HCT116 (cell line): ENCODE measurements around the gene ARRDC3. TPM values are rescaled to one million over a fixed set of nuclear protein-coding genes. Genes with fewer than 3 reads are reported as not detected.
A peak's percentile ranks its signal among the peaks of the same experiment; 100 is the strongest.

Source experiments
- ATAC-seq: fragments of 200-7000 bp; cut with Tn5 transposase; 2 replicates; pipeline ENCODE4 v1.9.1; 2020; ENCODE audit warnings: mild to moderate bottlenecking, moderate library complexity
- BruUV-seq: library from RNA; stranded (reverse); fragments of 400-500 nt; replicated peaks from 2 replicates; lab custom pipeline; 2021; lab: Mats Ljungman, UMichigan
- CTCF ChIA-PET: fragments of 300-600 bp; sonication (Branson Sonifier 250); formaldehyde crosslinking; loops from one replicate; lab custom pipeline; 2021; ENCODE audit warnings: antibody characterized with exemption; lab: Charles Lee
- POLR2A ChIA-PET: fragments of 300-600, 350-600 bp; sonication (Branson Sonifier 250); formaldehyde crosslinking; loops from one replicate; lab custom pipeline; 2021; ENCODE audit warnings: antibody characterized with exemption; lab: Charles Lee
- RAD21 ChIA-PET, 2 experiments: fragments of 300-600 bp; sonication (Branson Sonifier 250); formaldehyde crosslinking; loops; one replicate each; lab custom pipeline; 2023; ENCODE audit warnings: low total read pairs in 2 of 2; ENCODE audit not compliant: uncharacterized antibody in 2 of 2, unreplicated experiment in 2 of 2, low non-redundant PET in 1 of 2; lab: Charles Lee
- DNase-seq: peaks from one replicate; pipeline ENCODE4 v3.0.0-alpha.2; 2010; ENCODE audit warnings: low read depth, low spot score
- H2AFZ ChIP-seq: fragments of 200-600 bp; shearing (Covaris generic), sonication (generic); 2 replicates; pipeline ENCODE4 v1.6.1; 2017; ENCODE audit warnings: low read depth, mixed run types, mixed read lengths, antibody characterized with exemption, low read length; ENCODE audit not compliant: poor library complexity, severe bottlenecking
- H3K27ac ChIP-seq: 2 replicates; pipeline ENCODE4 v1.5.1; 2012; ENCODE audit warnings: low read depth, low read length
- H3K27me3 ChIP-seq: fragments of 200-600 bp; sonication (generic); 2 replicates; pipeline ENCODE4 v1.6.1; 2016; ENCODE audit warnings: mixed run types, low read length, mixed read lengths; ENCODE audit not compliant: insufficient read depth
- H3K36me3 ChIP-seq, 2 experiments: fragments of 200-500 bp in 1 of 2; fragments of 200-600 bp in 1 of 2; sonication (Bioruptor generic) in 1 of 2; sonication (generic) in 1 of 2; 2 replicates each; pipeline versions ENCODE4 v1.5.1 to v1.6.1; 2014 to 2016; ENCODE audit warnings: low read length in 2 of 2, inconsistent platforms in 1 of 2, mixed read lengths in 1 of 2, mixed run types in 1 of 2; ENCODE audit not compliant: insufficient read depth in 2 of 2, control insufficient read depth in 1 of 2
- H3K4me1 ChIP-seq, 2 experiments: fragments of 200-600 bp in 1 of 2; sonication (generic) in 1 of 2; 2 replicates each; pipeline versions ENCODE4 v1.5.1 to v1.6.1; 2012 to 2017; ENCODE audit warnings: low read length in 2 of 2, inconsistent platforms in 1 of 2, mild to moderate bottlenecking in 1 of 2, mixed read lengths in 1 of 2, mixed run types in 1 of 2, moderate library complexity in 1 of 2; ENCODE audit not compliant: insufficient read depth in 2 of 2, control insufficient read depth in 1 of 2
- H3K4me2 ChIP-seq: fragments of 200-600 bp; sonication (generic); 2 replicates; pipeline ENCODE4 v1.6.1; 2017; ENCODE audit warnings: mixed run types, low read length, mixed read lengths
- H3K4me3 ChIP-seq, 2 experiments: fragments of 200-600 bp in 1 of 2; sonication (generic) in 1 of 2; replicated peaks in 1 of 2; 2 replicates each; pipeline ENCODE4 v1.5.1; 2011 to 2016; ENCODE audit warnings: low read length in 2 of 2, control low read depth in 1 of 2, low read depth in 1 of 2, mild to moderate bottlenecking in 1 of 2, mixed read lengths in 1 of 2, mixed run types in 1 of 2
- H3K79me2 ChIP-seq: fragments of 200-600 bp; sonication (generic); 2 replicates; pipeline ENCODE4 v1.6.1; 2017; ENCODE audit warnings: mild to moderate bottlenecking, mixed run types, low read length, moderate library complexity, mixed read lengths; ENCODE audit not compliant: insufficient read depth
- H3K9ac ChIP-seq: fragments of 200-600 bp; sonication (generic); 2 replicates; pipeline ENCODE4 v1.6.1; 2016; ENCODE audit warnings: low read length, mixed read lengths
- H3K9me2 ChIP-seq: fragments of 200-600 bp; sonication (generic), shearing (Covaris generic); 2 replicates; pipeline ENCODE4 v1.6.1; 2017; ENCODE audit warnings: mixed run types, mild to moderate bottlenecking, moderate library complexity; ENCODE audit not compliant: insufficient read depth
- H3K9me3 ChIP-seq, 2 experiments: fragments of 200-500 bp in 1 of 2; fragments of 200-600 bp in 1 of 2; sonication (Bioruptor generic) in 1 of 2; sonication (generic) in 1 of 2; 2 replicates each; pipeline ENCODE4 v1.6.1; 2014 to 2017; ENCODE audit warnings: low read length in 2 of 2, mixed read lengths in 2 of 2, inconsistent platforms in 1 of 2, low read depth in 1 of 2, mild to moderate bottlenecking in 1 of 2, mixed run types in 1 of 2, moderate library complexity in 1 of 2; ENCODE audit not compliant: control insufficient read depth in 1 of 2, insufficient read depth in 1 of 2
- H4K20me1 ChIP-seq: fragments of 200-600 bp; sonication (generic), shearing (Covaris generic); 2 replicates; pipeline ENCODE4 v1.6.1; 2017; ENCODE audit warnings: mixed run types, mild to moderate bottlenecking, moderate library complexity; ENCODE audit not compliant: insufficient read depth
- CEBPB ChIP-seq: IDR thresholded peaks from 2 replicates; pipeline ENCODE4 v1.6.1; 2012; ENCODE audit warnings: low read depth
- POLR2AphosphoS5 ChIP-seq: IDR thresholded peaks from 2 replicates; pipeline ENCODE4 v1.6.1; 2011; ENCODE audit warnings: mild to moderate bottlenecking, low read depth, low read length, moderate library complexity
- REST ChIP-seq: IDR thresholded peaks from 2 replicates; pipeline ENCODE4 v1.6.1; 2012; ENCODE audit warnings: low read depth
- SRF ChIP-seq: IDR thresholded peaks from 2 replicates; pipeline ENCODE4 v1.6.1; 2012; ENCODE audit warnings: low read depth
- intact Hi-C: fragments of 100-400 bp; cut with micrococcal nuclease; formaldehyde crosslinking; loops from 2 replicates; pipeline ENCODE4 v1.10.0; 2022
- total RNA-seq: library from RNA; stranded (reverse); gene quantifications from one replicate; pipeline ENCODE4 v1.2.1, GENCODE V29; 2021; ENCODE audit not compliant: unreplicated experiment
- TF ChIP-seq, protein P1 (sequence below): IDR thresholded peaks from 2 replicates; pipeline ENCODE4 v1.6.1; 2012

ARRDC3 gene
- total RNA-seq, 1 experiment from 2014 or later, result 41.5 TPM

DNA sequence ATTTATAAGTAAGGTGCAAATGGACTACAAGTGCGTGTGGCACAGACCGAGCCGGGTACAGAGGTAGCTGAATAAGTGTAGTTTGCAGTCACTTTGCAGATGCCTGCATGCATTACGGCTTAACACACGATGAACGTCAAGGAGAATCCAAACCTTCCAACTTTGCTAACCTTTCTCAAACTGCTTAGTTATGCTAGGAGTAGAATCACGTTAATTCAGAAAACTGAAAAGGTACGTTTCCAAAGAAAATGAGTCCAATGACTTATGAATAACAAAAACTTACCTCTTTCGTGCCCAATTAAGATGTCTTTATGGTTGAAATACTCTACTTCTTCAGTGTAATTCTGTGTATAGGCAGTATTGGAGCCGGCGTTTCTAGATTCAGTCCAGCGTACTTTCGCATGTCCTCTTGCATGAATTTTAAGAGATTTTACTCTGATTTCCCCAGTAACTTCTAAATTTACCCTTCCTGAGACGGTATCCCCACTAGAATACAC, 539 bp downstream of the ARRDC3 start:
- H3K27me3 ChIP-seq, result no peaks in the 10 kb centered on the region
- ChIA-PET POLR2A (interaction anchor here (0.8 to 2.0 kb wide), 35 partner anchors 12 to 521 kb away, joined by 3 to 16 read pairs (median 5); no protein-coding TSS in a partner anchor), CTCF (interaction anchor here (0.6 to 5.3 kb wide), 7 partner anchors 37 to 517 kb away, joined by 3 to 111 read pairs (median 11); no protein-coding TSS in a partner anchor), RAD21 (interaction anchor here (0.9 to 1.8 kb wide), 5 partner anchors 37 to 163 kb away, joined by 3 to 5 read pairs (median 3); no protein-coding TSS in a partner anchor)
- H3K79me2 ChIP-seq, result peaks cover 52% of the 10 kb centered on the region
- intact Hi-C loops, result loop anchor here (1.0 to 10.0 kb wide), 4 partner anchors 68 to 518 kb away; no protein-coding TSS in a partner anchor
- no peak for ATAC-seq
- H3K9me3 ChIP-seq, result no peaks in the 10 kb centered on the region
- no peak for DNase-seq
- no peaks in the 10 kb centered on the region for H3K9me2 ChIP-seq
- TF ChIP-seq SRF (0 out of 2 replicates have a peak, but pooled peaks have one; percentile 14), REST (no peak), POLR2AphosphoS5 (no peak), CEBPB (peak; percentile 44; the same call in 1 of the 2 replicates)
- TF ChIP-seq, protein P1, sequence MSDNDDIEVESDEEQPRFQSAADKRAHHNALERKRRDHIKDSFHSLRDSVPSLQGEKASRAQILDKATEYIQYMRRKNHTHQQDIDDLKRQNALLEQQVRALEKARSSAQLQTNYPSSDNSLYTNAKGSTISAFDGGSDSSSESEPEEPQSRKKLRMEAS, result no peak
- H3K27ac ChIP-seq, result peak overlapping the region; percentile 93
- peak overlapping the region; percentile 77 to 78 for H3K4me3 ChIP-seq
- H3K36me3 ChIP-seq, result peaks cover 8 to 12% of the 10 kb centered on the region in 2 experiments
- peak overlapping the region; percentile 89 for H3K9ac ChIP-seq
- peaks cover 14 to 25% of the 10 kb centered on the region in 2 experiments for H3K4me1 ChIP-seq
- no peak overlapping the region for H2AFZ ChIP-seq
- H3K4me2 ChIP-seq, result peak overlapping the region; percentile 82
- TSS peak; percentile 62 for BruUV-seq
- H4K20me1 ChIP-seq, result no peaks in the 10 kb centered on the region
